Chondrocyte (in vitro differentiated cells): ENCODE data around the gene DTD2. TPM values are rescaled to one million over a fixed set of nuclear protein-coding genes. Genes with fewer than 3 reads are reported as not detected.

Experiments
- DNase-seq: peaks from one replicate; pipeline ENCODE4 v3.0.0; 2021; ENCODE audit warnings: mixed read lengths, low spot score
- H3K27ac Mint-ChIP-seq: one replicate; pipeline ENCODE4 v1.8.0; 2021; ENCODE audit warnings: mild to moderate bottlenecking, moderate library complexity, mixed read lengths; ENCODE audit not compliant: unreplicated experiment
- H3K27me3 Mint-ChIP-seq: 2 replicates; pipeline ENCODE4 v1.8.0; 2021; ENCODE audit warnings: low read depth, mixed read lengths
- H3K36me3 Mint-ChIP-seq: 2 replicates; pipeline ENCODE4 v1.8.0; 2021; ENCODE audit warnings: low read depth, mixed read lengths
- H3K4me1 Mint-ChIP-seq: 2 replicates; pipeline ENCODE4 v1.8.0; 2021; ENCODE audit warnings: low read depth, mild to moderate bottlenecking, mixed read lengths
- H3K4me3 Mint-ChIP-seq: one replicate; pipeline ENCODE4 v1.8.0; 2021; ENCODE audit warnings: mild to moderate bottlenecking, moderate library complexity, mixed read lengths; ENCODE audit not compliant: unreplicated experiment
- H3K9me3 Mint-ChIP-seq: 2 replicates; pipeline ENCODE4 v1.8.0; 2021; ENCODE audit warnings: low read depth, mixed read lengths
- total RNA-seq: library from RNA; stranded (reverse); gene quantifications from 3 replicates; pipeline ENCODE4 v1.2.1, GENCODE V29; 2021
- TF ChIP-seq, protein P1 (sequence below): fragments of 200-600 bp; sonication (generic); IDR thresholded peaks from 2 replicates; pipeline ENCODE4 v1.5.0; 2021; ENCODE audit warnings: antibody characterized with exemption, mild to moderate bottlenecking, moderate library complexity

DTD2 gene
- total RNA-seq, 1 donor from 2014 or later = 36.1 TPM

DNA sequence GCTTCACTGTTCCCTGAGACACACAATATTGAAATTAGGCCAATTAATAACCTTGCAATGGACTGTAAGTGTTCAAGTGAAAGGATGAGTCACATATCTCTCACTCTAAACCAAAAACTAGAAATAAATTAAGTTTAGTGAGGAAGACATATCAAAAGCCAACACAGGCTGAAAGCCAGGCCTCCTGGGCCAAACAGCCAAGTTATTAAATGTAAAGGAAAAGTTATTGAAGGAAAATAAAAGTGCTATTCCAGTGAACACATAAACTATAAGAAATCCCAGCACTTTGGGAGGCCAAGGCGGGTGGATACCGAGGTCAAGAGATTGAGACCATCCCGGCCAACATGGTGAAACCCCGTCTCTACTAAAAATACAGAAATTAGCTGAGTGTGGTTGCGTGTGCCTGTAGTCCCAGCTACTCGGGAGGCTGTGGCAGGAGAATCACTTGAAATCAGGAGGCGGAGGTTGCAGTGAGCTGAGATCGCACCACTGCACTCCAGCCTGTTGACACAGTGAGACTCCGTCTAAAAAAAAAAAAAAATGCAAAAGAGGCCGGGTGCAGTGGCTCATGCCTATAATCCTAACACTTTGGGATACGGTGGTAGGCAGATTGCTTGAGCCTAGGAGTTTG, 26.6 kb downstream of the DTD2 start:
- TF ChIP-seq, protein P1, sequence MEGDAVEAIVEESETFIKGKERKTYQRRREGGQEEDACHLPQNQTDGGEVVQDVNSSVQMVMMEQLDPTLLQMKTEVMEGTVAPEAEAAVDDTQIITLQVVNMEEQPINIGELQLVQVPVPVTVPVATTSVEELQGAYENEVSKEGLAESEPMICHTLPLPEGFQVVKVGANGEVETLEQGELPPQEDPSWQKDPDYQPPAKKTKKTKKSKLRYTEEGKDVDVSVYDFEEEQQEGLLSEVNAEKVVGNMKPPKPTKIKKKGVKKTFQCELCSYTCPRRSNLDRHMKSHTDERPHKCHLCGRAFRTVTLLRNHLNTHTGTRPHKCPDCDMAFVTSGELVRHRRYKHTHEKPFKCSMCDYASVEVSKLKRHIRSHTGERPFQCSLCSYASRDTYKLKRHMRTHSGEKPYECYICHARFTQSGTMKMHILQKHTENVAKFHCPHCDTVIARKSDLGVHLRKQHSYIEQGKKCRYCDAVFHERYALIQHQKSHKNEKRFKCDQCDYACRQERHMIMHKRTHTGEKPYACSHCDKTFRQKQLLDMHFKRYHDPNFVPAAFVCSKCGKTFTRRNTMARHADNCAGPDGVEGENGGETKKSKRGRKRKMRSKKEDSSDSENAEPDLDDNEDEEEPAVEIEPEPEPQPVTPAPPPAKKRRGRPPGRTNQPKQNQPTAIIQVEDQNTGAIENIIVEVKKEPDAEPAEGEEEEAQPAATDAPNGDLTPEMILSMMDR = no peak
- DNase-seq = no peak
- H3K4me3 Mint-ChIP-seq = no peak overlapping the region
- H3K27ac Mint-ChIP-seq = no peak overlapping the region
- peaks cover 14% of the 10 kb centered on the region for H3K9me3 Mint-ChIP-seq
- H3K27me3 Mint-ChIP-seq = no peaks in the 10 kb centered on the region
- H3K4me1 Mint-ChIP-seq = no peaks in the 10 kb centered on the region
- H3K36me3 Mint-ChIP-seq = peaks cover 15% of the 10 kb centered on the region

DNA sequence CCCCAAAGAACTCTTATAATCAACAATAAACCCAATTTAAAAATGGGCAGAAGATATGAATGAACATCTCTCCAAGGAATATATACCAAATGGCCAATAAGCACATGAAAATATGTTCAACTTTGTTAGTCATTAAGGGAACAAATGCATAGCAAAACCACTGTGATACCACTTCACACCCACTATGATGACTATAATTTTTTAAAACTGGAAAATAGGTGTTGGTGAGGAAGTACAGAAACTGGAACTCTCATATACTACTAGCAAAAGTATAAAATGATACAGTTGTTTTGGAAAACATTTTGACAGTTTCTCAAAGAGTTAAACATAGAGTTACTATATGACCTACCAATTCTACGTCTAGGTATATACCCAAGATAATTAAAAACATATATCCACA, 27.5 kb downstream of the DTD2 start:
- no peak for DNase-seq
- Mint-ChIP-seq H3K27me3 (no peaks in the 10 kb centered on the region), H3K4me1 (no peaks in the 10 kb centered on the region), H3K4me3 (no peak overlapping the region), H3K9me3 (peaks cover 14% of the 10 kb centered on the region), H3K27ac (no peak overlapping the region), H3K36me3 (peaks cover 15% of the 10 kb centered on the region)
- TF ChIP-seq, protein P1 = no peak

DNA sequence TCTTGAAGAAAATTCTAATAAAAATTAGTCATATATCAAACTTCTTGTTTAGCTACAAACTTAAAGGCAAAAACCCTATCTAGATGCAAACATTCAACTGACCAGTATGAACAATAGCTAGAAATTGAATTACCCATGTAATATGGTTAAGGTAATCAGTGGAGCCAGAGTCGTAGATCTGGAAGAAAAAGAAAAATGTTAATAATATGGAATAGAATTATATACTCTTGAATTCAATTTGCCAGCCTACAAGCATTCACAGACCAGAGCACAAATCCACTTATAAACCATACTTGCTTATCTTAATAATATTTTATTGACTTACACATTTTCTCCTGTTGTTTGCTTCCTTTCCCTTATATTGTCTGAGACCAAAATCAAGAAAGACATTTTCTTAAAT, 29.3 kb downstream of the DTD2 start:
- TF ChIP-seq, protein P1 = no peak
- Mint-ChIP-seq H3K4me3 (no peak overlapping the region), H3K27ac (no peak overlapping the region), H3K4me1 (no peaks in the 10 kb centered on the region), H3K36me3 (peaks cover 14% of the 10 kb centered on the region), H3K9me3 (peaks cover 14% of the 10 kb centered on the region), H3K27me3 (no peaks in the 10 kb centered on the region)
- DNase-seq = no peak

DNA sequence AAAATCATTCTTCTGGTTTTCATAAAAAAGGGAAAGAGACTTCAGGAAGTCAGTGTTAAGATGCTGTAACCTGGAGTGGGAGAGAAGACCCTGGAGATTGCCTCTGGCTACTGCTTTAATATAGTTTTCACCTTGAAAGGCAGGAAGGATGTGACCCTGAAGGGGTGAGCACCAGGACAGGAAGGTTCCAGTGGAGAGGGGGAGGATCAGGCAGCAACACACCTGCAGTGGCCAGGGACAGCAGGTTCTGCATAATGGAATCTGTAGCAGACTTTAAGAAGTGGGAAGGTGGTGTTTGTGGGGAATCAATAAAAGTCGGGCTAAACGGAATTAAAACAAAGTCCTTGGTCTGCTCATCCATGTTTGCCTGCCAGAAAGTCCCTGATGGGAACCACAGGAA, 30.6 kb downstream of the DTD2 start:
- Mint-ChIP-seq H3K4me3 (no peak overlapping the region), H3K27me3 (no peaks in the 10 kb centered on the region), H3K4me1 (no peaks in the 10 kb centered on the region), H3K9me3 (peaks cover 4% of the 10 kb centered on the region), H3K27ac (no peak overlapping the region), H3K36me3 (peaks cover 6% of the 10 kb centered on the region)
- TF ChIP-seq, protein P1 = no peak
- no peak for DNase-seq

DNA sequence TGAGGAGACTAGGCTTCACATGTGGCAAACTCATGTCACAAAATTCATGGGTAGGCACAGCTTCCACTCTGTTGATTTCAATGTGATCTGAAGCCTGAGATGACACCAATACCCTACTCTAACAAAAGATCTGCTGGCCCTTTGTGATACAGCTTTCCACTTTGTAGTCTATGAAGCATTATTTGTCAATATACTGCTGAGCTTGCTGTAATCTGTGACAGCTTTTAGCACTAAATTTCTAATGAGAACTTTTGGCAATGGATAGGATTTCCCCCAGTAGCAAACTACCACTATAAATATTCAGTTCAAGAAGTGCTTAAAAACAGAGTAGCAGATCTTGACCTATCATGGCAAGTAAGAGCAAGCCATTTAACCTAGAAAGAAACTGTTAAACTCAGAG, 31.4 kb downstream of the DTD2 start:
- H3K9me3 Mint-ChIP-seq = no peaks in the 10 kb centered on the region
- peaks cover 2% of the 10 kb centered on the region for H3K36me3 Mint-ChIP-seq
- DNase-seq = no peak
- peaks cover 6% of the 10 kb centered on the region for H3K4me1 Mint-ChIP-seq
- H3K27ac Mint-ChIP-seq = no peak overlapping the region
- TF ChIP-seq, protein P1 = no peak
- no peak overlapping the region for H3K4me3 Mint-ChIP-seq
- H3K27me3 Mint-ChIP-seq = no peaks in the 10 kb centered on the region
